Medulla oblongata (tissue), 1 donor: Measurements from ENCODE around the gene ATP5PF.
"Not testable (repeated sequence)": the region's sequence is repeated elsewhere in the genome, so short reads cannot be mapped to it uniquely, and the experiment has no call there.

Experiments
- DNase-seq: peaks from one replicate; pipeline ENCODE4 v3.0.0-alpha.2; 2015; ENCODE audit errors: extremely low spot score

The ATP5PF gene

GRCh38 chr21:25734904-25735645 is at the start of gene ATP5PF, which contains the start of gene GABPA:
ATP5PF (minus strand) TSS chr21:25734904; CDS start chr21:25729794, 5,110 bp downstream.
GABPA (plus strand) TSS chr21:25734972; CDS start chr21:25741599, 6,627 bp downstream.
- peak; percentile 98 for DNase-seq

GRCh38 chr21:25778126-25778875 is 43.6 kb upstream of the ATP5PF start:
- not testable (repeated sequence) for DNase-seq

GRCh38 chr21:25776440-25776839 is 41.7 kb upstream of the ATP5PF start:
- DNase-seq = no peak

DNA sequence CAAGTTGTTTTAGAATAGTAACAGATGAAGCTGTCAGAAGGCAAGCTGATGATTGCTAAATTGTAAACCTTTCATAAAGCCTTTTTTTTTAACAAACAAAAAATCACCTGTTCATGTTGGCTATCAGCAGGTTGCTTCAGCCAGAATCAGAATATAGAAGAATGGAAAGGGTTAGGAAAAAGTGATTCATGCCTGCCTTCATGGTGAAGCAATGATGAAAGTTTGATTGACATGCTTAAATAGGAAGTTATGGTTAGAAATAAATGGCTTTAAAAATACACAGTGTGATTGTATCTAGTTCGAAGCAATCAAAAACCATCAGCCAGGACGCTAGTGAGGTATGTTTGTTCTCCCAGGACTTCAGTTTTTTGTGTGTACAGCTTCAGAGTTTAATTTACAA is 38.0 kb upstream of the ATP5PF start:
- DNase-seq = no peak

DNA sequence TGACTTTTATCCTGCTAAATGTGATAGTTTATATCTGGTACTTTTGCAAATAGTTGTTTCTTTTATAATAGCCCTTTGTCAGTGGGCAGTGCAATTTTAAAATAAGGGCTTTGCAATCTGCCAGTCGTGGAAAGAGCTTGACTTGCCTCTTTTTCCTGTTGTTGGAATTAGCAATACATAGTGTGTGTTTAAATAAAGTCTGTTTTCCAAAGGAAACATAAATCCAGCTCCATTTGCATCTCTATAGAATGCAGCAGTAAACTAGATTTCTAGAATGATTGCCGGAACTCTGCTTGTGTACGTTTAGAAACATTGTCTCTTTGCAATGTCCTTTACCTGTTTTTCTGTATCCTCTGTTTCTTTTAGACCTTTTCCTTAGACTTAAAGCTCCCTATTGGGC is 33.2 kb upstream of the ATP5PF start:
- DNase-seq = no peak

- DNase-seq = no peak
Measured at GRCh38 chr21:25764065-25764464, 29.4 kb upstream of the ATP5PF start.

GRCh38 chr21:25760677-25761076 is 26.0 kb upstream of the ATP5PF start:
- DNase-seq = no peak

GRCh38 chr21:25760061-25760460 is 25.4 kb upstream of the ATP5PF start:
- DNase-seq = no peak

- no peak for DNase-seq
Measured at GRCh38 chr21:25759573-25759972, 24.9 kb upstream of the ATP5PF start.

GRCh38 chr21:25757531-25757930 is 22.8 kb upstream of the ATP5PF start:
- DNase-seq = no peak

GRCh38 chr21:25756190-25756932 is 21.7 kb upstream of the ATP5PF start:
- no peak for DNase-seq

- DNase-seq = no peak
Measured at GRCh38 chr21:25752416-25752815, 17.7 kb upstream of the ATP5PF start.

GRCh38 chr21:25750085-25750484 is 15.4 kb upstream of the ATP5PF start:
- no peak for DNase-seq

- DNase-seq = no peak
Measured at GRCh38 chr21:25744854-25745253, 10.2 kb upstream of the ATP5PF start.

DNA sequence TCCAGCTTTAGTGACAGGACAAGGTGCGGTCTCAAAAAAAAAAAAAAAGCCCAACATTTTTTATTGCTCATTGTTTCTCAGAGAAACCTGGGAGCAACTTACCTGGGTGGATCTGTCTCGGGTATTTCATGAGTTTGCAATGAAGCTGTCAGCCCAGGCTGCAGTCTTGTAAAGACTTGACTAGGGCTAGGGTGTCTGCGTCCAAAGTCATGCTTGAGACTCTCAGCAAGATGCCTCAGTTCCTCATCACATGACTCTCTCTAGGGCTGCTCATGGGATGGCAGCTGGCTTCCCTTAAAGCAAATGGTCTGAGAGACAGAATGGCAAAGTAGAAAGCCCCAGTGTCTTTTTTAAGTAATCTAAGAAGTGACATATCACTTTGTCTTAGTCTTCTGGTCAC is 8.2 kb upstream of the ATP5PF start:
- DNase-seq = no peak

DNA sequence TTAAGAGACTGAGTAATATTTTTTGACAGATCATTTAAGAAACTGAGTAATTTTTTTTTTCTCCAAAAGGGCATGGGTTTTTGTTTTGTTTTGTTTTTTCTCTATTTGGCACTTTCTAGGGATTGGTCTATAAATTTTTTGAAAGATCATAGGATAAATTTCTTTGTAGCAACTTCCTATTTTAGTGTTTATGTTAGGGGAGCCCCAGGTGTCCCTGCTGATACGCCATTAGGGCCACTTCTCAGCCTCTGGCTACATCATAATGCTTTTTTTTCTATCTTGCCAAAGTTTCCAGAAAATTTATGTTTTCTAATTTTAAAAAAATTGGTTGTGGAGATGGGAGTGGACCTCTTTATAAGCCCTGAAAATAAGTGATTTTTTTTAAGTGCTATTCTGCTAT is 2.7 kb upstream of the ATP5PF start:
- DNase-seq = no peak

- DNase-seq = peak; percentile 92
Measured at GRCh38 chr21:25735646-25736597, 1.2 kb upstream of the ATP5PF start.

- DNase-seq = no peak
Measured at GRCh38 chr21:25734654-25734903, 125 bp downstream of the ATP5PF start.

- DNase-seq = peak; percentile 21
Measured at GRCh38 chr21:25733859-25734653, 648 bp downstream of the ATP5PF start.

- DNase-seq = no peak
Measured at GRCh38 chr21:25732091-25732760, 2.5 kb downstream of the ATP5PF start.
